Prostate gland (tissue), 2 donors: ENCODE results near the gene EPB41L4A.

Source experiments
- POLR2AphosphoS5 ChIP-seq: sonication (generic); formaldehyde crosslinking; IDR thresholded peaks from one replicate; pipeline ENCODE4 v1.6.1; 2017; ENCODE audit warnings: antibody characterized with exemption
- TF ChIP-seq, protein P1 (sequence below), 4 experiments: fragments of 200-600 bp in 2 of 4; fragments of 450-650 bp in 2 of 4; sonication (generic) in 2 of 4; IDR thresholded peaks; 1 replicate in 3 of 4; 2 replicates in 1 of 4; pipeline ENCODE4 v1.5.1; 2016 to 2019; ENCODE audit warnings: antibody characterized with exemption in 4 of 4, mild to moderate bottlenecking in 2 of 4, moderate library complexity in 2 of 4

DNA sequence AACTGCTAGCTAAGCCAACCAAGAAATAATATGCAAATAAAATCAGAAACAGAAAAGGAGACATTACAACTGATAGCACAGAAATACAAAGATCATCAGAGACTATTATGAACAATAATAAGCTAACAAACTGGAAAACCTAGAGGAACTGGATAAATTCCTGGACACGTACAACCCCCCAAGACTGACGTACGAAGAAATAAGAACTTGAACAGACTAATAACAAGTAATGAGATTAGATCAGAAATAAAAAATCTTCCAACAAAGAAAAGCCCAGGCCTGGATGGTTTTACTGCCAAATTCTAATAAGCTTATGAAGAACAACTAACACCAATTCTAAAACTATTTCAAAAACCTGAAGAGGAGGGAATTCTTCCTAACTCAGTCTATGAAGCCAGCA lies 67.9 kb downstream of the EPB41L4A start:
- TF ChIP-seq, protein P1, sequence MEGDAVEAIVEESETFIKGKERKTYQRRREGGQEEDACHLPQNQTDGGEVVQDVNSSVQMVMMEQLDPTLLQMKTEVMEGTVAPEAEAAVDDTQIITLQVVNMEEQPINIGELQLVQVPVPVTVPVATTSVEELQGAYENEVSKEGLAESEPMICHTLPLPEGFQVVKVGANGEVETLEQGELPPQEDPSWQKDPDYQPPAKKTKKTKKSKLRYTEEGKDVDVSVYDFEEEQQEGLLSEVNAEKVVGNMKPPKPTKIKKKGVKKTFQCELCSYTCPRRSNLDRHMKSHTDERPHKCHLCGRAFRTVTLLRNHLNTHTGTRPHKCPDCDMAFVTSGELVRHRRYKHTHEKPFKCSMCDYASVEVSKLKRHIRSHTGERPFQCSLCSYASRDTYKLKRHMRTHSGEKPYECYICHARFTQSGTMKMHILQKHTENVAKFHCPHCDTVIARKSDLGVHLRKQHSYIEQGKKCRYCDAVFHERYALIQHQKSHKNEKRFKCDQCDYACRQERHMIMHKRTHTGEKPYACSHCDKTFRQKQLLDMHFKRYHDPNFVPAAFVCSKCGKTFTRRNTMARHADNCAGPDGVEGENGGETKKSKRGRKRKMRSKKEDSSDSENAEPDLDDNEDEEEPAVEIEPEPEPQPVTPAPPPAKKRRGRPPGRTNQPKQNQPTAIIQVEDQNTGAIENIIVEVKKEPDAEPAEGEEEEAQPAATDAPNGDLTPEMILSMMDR (IDR thresholded peaks at IDR 0.05), result no peak
- no peak for TF ChIP-seq POLR2AphosphoS5
